DMS153 (cell line): ENCODE measurements around the gene ADCY1.
"Not testable (repeated sequence)": the region's sequence is repeated elsewhere in the genome, so short reads cannot be mapped to it uniquely, and the experiment has no call there.

Source experiments
- DNase-seq: peaks from one replicate; lab custom pipeline; 2025; lab: John Stamatoyannopoulos, UW

Gene ADCY1

DNA sequence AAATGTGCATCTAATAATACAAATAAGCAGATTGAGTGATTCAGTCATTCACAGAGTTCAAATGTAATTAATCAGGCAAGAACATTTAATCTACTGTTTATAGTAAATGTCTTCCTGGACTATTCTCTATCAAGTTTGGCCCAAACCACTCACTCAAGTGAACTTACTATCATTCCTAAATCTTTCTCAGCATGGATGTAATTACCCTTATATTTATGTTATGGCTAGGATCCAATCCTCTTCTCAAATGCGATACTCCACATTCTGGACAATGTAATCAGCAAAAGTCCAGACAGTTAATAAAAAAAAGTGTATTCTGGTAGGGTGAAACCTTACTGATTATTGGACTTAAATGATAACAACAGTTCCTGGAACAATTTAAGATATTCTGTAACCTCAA lies 185.3 kb downstream of the ADCY1 start:
- DNase-seq = not testable (repeated sequence)

GRCh38 chr7:45761545-45762205 lies 187.5 kb downstream of the ADCY1 start:
- not testable (repeated sequence) for DNase-seq

GRCh38 chr7:45762225-45762994 lies 188.2 kb downstream of the ADCY1 start:
- DNase-seq = not testable (repeated sequence)

- peak; percentile 98 for DNase-seq
Observed at GRCh38 chr7:45768516-45769394, 194.6 kb downstream of the ADCY1 start.

DNA sequence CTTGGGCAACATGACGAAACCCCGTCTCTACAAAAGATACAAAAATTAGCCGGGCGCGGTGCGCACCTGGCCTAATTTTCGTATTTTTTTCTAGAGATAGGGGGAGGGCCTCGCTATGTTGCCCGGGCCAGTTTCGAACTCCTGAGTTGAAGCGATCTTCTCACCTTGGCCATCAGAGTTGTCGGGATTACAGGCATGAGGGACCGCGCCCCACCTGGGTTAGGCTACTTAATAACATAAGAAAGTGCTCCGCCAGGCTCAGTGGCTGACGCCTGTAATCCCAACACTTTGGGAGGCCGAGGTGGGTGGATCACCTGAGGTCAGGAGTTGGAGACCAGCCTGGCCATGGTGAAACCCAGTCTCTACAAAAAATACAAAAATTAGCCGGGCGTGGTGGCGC lies 195.5 kb downstream of the ADCY1 start:
- not testable (repeated sequence) for DNase-seq
